Measurements from ENCODE around the gene CARM1.
"Not testable (repeated sequence)": the region's sequence is repeated elsewhere in the genome, so short reads cannot be mapped to it uniquely, and the experiment has no call there.

Gene CARM1

DNA sequence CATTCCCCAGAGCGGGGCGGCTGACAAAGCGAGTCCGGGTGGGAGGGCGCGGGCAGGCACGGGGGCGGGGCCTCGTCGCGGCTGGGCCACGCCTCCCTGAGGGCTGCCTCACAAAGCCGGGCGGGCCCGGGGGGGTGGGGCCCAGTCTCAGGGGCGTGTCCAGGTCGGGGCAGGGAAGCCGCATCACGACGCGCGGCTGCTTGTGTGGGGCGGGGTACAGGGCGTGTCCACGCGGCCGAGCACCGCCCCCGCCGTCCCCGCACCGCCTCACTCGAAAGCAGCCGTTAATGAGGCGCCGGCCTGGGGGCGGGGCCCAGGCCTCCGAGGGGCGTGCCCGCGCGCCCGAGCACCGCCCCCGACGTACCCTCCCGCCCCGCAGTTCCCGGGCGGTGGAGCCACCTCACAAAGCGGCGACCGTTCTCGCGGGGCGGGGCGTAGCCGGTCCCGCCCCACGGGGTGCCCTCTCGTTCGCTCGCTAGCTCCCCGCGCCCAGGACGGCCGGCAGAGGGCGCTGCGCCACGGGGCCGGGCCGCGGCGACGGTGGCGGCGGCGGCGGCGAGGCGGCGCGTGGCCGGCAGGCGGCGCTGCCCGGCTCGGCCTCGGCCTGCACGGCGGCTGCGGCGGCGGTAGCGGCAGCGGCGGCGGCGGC is at the start of gene CARM1:
TSS of gene CARM1 (plus strand) at position 599 of the 649 bp plus-strand sequence. CDS start 150 bp downstream, outside the sequence.
- peak; percentile 98 to 99 for DNase-seq (ENCODE audit: low read depth in 1 of 2, low spot score in 1 of 2)

- DNase-seq (ENCODE audit: low read depth in 1 of 2, low spot score in 1 of 2): no peak
These were observed 47.7 kb upstream of the CARM1 start for GRCh38 chr19:10823690-10824089.

DNA sequence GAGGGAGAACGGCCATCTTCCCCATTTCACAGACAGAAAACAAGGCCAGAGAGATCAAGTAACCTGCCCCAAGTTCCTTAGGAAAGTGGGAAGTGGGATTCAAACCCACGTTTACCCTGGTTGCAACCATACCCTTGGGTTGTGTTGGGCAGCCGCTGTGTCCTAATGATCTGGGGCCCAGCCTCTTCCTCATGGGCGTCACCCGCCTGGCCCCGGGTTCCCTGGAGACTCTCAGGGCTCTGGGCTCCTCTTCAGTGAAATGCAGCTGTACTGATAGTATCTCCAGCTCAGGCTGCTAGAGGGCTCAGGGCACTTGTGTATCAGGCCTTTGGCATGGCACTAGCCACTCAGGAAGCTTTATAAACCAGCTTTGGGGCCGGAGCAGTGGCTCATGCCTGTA is 45.1 kb upstream of the CARM1 start:
- DNase-seq (ENCODE audit: low read depth in 1 of 2, low spot score in 1 of 2): no peak

GRCh38 chr19:10826846-10827245 is 44.5 kb upstream of the CARM1 start:
- no peak for DNase-seq (ENCODE audit: low read depth in 1 of 2, low spot score in 1 of 2)

GRCh38 chr19:10828981-10829821 is 42.2 kb upstream of the CARM1 start:
- no peak for DNase-seq (ENCODE audit: low read depth in 1 of 2, low spot score in 1 of 2)

DNA sequence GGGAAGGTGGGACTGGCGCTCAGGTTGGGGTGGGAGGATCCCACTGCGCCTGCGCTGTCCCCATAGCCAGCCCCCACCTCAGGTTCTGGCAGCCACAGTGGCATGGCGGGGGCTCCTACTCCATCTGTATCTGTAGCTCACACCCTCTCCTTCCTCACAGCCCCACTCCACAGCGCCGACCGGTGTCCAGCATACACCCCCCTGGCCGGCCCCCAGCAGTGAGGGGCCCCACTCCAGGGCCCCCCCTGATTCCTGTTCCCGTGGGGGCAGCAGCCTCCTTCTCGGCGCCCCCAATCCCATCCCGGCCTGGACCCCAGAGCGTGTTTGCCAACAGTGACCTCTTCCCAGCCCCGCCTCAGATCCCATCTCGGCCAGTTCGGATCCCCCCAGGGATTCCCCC is 41.4 kb upstream of the CARM1 start:
- no peak for DNase-seq (ENCODE audit: low read depth in 1 of 2, low spot score in 1 of 2)

DNA sequence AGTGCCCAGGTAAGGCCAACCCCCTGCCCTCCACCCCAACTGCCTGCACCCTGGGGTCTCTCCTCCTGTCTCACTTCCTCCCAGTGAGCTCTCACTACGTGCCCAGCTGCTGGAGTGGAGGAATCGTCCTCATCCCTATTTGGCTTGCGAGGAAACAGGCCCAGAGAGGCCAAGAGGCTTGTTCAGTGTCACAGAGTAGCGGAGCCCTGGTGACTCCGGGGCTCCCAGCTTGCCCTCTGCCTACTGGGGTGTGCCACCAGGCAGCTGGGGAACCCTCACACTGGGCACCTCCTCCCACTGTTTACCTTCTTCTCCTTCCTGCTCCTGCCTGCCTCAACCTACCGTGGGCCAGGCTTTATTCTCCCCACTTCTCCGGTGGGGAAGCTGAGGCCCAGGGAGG is 41.0 kb upstream of the CARM1 start:
- DNase-seq (ENCODE audit: low read depth in 1 of 2, low spot score in 1 of 2): no peak

- DNase-seq (ENCODE audit: low read depth in 1 of 2, low spot score in 1 of 2): no peak
These were observed 40.2 kb upstream of the CARM1 start for GRCh38 chr19:10830931-10831779.

DNA sequence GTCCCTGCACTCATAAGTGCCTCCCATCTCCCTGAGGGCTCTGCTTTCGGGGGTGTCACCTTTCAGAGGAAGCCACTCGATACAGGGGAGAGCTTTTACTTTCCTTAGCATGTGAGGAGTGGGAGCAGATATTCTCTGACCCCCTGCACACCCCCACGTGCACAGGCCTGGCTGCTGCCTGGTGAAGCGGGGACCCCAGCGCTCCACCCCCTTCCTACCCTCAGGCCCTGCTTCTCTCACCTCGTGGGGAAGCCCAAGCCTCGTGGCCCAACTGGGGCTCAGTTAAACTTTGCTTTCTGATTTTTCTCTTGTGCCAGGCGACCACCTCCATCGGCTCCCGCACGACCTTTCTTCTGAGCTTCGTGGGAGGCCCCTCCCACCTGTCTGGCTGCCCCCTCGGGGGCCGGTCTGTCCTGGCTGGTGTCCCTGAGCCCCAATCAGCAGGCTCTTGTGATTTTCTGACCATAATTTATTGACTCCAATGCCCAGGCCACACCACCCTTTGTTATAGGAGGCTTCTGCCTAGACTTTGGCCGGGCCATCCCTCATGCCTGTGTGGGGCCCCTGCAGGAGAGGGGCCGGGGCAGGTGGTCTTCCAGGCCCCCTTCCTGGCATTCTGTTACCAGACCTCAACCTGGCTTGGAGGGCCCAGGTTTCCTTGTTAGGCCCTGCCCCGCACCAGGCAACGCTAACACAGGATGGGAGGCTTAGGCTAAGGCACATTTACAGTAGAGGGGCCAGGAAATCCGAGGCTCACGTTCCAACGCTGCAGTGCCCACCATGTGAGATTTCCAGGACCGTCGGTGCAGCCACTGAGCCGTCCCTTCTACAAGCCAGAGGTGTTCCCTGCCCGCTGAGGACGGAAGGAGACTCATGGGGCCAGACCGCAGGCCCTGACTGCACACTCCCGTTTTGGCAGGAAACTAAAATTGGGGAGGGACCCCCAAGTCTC is 39.1 kb upstream of the CARM1 start:
- no peak for DNase-seq (ENCODE audit: low read depth in 1 of 2, low spot score in 1 of 2)

DNA sequence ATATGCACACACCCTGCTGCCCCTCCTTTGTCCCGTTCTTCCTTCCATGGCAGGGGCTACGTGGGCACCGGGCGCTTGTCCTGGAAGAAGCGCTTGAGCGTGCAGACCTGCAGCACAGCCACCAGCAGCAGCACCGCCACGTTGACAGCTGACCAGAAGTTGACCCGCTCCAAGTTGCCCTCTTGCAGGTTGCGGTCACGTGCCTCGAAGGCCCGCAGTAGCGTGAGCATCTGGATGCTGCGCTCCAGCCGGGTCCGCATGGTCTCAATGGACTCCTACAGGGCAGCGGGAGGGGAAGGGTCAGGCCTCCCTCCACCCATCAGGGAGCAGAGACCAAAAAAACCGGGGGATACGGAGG is 38.4 kb upstream of the CARM1 start:
- no peak for DNase-seq (ENCODE audit: low read depth in 1 of 2, low spot score in 1 of 2)

DNA sequence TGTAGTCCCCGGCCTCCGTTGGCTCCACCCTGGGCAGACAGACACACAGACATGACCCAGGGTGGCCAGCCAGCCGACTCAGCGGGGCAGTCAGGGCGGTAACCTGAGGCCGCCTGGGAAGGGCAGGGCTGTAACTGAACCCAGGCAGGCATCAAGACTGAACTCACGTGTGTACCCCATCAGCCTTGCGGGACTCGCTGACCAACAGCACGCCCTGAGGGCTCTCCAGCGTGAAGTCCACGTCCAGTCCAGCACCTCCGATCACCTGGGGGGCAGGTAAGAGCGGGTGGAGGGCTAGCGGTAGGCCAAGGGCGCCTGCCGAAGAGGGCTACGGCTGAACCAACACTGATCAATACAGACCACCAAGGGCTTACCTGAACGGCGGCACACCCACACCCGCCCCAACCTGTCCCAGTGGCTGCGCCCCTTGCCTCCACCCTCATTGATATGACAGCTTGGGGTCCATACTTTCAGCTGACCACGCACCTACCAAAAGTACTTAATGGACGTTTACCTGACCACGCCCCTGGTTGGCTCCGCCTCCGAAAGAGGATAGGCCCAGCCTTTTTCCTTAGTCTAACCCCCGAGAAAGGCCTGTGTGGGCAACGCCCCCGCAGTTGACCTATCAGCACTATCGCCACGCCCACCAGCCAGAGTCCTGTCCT is 36.1 kb upstream of the CARM1 start:
- DNase-seq (ENCODE audit: low read depth in 1 of 2, low spot score in 1 of 2): no peak

DNA sequence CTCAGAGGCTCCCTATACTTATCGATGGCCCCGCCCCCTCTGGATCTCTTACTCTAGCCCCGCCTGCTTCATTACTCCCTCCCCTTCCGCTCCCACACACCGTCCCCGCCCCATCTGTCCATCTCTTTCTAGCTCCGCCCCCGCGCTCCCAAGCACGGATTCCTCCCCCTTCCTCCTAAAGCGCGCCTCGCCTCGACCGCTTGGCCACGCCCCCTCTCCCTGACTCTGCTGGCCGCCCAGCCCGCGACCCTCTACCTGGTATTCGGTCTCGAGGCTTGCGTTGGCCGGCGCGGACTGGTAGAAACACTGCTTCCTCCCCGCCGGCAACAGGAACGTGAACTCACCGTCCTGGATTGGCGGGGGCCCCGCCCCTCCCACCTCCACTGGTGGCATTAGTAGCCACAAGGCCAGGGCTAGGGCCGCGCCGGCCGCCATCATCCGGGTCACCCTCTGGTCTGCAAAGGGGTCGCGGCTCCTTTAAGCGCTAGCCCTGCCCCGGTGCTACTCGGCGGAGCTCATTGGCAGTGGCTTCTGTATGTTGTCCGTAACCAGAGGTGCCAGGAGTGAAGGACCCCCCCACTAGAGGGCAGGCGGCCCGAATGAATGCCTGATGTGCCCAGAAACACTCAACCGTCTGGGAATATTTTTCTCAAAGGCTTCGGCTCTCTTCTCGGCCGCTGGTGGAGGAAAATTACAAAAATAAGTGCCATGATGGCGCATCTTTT is 35.4 kb upstream of the CARM1 start, which contains the start of gene TMED1:
TSS of gene TMED1 (minus strand) at position 459 of the 725 bp plus-strand sequence. CDS start at position 438, 21 bp downstream.
- peak; percentile 85 to 94 for DNase-seq (ENCODE audit: low read depth in 1 of 2, low spot score in 1 of 2)

- DNase-seq (ENCODE audit: low read depth in 1 of 2, low spot score in 1 of 2): peak in 1 of 2 donors; percentile 82
These were observed 34.6 kb upstream of the CARM1 start for GRCh38 chr19:10836479-10837330.

DNA sequence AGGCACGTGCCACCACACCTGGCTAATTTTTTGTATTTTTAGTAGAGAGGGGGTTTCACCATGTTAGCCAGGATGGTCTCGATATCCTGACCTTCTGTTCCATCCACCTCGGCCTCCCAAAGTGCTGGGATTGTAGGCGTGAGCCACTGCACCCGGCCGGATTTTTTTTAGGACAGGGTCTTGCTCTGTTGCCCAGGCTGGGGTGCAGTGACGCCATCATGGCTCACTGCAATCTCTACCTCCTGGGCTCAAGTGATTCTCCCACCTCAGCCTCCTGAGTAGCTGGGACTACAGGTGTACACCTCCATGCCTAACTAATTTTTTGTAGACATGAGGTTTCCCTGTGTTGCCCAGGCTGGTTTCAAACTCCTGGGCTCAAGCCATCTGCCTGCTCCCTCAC is 33.7 kb upstream of the CARM1 start:
- not testable (repeated sequence) for DNase-seq (ENCODE audit: low read depth in 1 of 2, low spot score in 1 of 2)

DNA sequence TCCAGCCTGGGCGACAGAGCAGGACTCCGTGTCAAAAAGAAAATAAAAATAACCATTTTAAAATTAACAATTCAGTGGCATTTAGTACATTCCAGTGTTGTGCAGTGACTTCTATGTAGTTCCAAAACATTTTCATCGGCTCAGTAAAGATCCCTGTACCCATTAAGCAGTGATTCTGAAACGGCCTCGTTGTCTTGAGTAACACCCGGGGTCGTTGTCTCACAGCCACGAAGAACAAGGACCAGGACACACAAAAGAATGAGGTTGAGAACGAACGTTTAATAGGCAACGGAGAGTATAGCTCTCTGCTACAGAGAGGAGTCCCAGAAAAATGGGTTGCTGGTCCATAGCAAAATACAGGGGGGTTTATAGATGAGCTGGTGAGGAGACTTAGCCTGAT is 33.0 kb upstream of the CARM1 start:
- DNase-seq (ENCODE audit: low read depth in 1 of 2, low spot score in 1 of 2): no peak

DNA sequence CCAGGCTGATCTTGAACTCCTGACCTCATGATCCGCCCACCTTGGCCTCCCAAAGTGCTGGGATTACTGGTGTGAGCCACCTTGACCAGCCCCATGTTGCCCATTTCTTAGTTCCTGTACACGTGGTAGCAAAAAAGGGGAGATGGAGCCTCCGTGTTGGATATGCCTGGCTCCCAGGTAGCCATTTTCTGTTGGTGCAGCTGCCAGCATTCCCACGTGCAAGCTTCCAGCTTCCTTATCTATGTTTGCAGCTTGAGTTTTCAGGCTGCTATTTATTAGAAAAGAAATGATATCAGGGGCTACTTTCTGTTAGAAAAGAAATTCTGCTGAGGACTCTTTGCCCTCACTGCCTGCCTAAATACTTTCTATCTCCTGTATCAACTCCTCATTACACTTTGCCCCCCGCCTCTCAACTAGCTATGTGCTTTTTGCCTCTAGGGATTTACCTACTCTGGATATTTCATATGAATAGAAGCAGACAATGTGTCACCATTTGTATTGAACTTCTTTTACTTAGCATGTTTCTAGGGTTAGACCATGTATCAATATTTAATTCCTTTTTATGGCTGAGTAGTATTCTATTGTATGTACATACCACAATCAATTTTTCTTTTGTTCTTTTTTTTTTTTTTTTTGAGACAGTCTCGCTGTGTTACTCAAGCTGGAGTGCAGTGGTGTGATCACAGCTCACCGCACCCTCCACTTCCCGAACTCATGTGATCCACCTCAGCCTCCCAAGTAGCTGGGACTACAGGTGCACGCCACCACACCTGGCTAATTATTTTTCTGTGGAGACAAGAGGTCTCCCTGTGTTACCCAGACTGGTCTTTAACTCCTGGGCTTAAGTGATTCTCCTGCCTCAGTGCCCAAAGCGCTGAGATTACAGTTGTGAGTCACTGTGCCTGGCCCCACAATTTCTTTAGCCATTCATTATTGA is 32.0 kb upstream of the CARM1 start:
- no peak for DNase-seq (ENCODE audit: low read depth in 1 of 2, low spot score in 1 of 2)

- DNase-seq (ENCODE audit: low read depth in 1 of 2, low spot score in 1 of 2): no peak
These were observed 28.6 kb upstream of the CARM1 start for GRCh38 chr19:10842788-10843187.
